GM12801 (cell line): ENCODE data around the gene AGO3.

ENCODE experiments used
- CTCF ChIP-seq: IDR thresholded peaks from one replicate; pipeline ENCODE4 v1.5.1; 2011; ENCODE audit warnings: control low read depth; ENCODE audit not compliant: insufficient read length; ENCODE audit errors: extremely low read depth

Gene AGO3

GRCh38 chr1:36100376-36100775, 169.5 kb downstream of the AGO3 start:
- TF ChIP-seq CTCF, result no peak

DNA sequence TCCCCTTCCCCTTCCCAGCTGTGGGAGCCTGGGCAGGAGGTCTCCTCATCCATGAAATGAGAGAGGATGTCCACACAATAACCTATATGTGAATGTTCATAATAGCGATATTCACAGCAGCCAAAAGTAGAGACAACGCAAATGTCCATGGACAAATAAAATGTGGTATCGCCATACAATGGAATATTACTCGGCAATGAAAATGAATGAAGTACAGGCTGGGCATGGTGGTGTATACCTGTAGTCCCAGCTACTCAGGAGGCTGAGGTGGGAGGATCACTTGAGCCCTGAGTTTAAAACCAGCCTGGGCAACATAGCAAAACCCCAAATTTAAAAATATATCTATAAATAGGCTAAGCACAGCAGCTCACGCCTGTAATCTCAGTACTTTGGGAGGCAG, 170.6 kb downstream of the AGO3 start:
- no peak for TF ChIP-seq CTCF

- TF ChIP-seq CTCF, result no peak
Observed at GRCh38 chr1:36106269-36106668, 175.4 kb downstream of the AGO3 start.

- TF ChIP-seq CTCF, result no peak
Observed at GRCh38 chr1:36107394-36107793, 176.5 kb downstream of the AGO3 start.

DNA sequence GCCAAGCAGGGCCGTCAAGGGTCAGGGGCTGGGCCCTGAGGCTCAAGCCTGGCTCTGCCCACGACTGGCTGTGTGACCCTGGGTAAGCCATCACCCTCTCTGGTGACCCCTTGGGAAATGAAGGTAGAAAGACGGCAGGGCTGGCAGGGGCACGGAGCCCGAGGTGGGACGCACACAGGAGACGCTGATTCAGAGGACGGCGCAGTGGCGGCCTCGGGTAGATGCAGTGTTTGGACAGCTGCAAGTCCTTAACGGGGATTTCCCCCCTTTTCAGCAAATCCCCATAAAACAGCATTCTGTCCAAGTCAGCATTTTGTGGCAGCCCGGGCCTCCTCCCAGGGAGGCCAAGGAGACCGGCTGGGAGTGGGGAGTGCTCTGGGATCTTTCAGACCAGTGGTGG, 177.4 kb downstream of the AGO3 start:
- no peak for TF ChIP-seq CTCF

- TF ChIP-seq CTCF, result no peak
Observed at GRCh38 chr1:36109041-36109679, 178.3 kb downstream of the AGO3 start.

DNA sequence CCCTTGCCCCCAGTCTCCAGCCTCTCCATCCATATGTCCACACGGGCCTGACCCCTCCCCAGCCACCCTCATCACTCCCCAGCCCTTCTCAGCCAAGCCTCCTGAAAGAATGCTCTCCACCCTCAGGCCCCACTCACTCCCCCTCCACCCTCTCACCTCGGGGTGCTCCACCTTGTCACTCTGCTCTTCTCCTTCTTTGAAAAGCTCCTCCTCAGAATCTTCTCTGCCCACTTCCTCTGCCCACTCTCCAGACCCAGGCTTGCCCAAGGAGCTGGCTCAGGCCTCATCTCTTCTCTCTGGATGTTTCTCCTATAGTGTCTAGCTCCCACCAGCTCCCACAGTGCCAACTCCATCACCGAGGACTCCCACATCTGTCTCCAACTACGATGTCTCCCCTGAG, 180.2 kb downstream of the AGO3 start:
- no peak for TF ChIP-seq CTCF
